GM21576 (cell line): ENCODE results near the gene AOC3.
"Not testable (repeated sequence)": the region's sequence is repeated elsewhere in the genome, so short reads cannot be mapped to it uniquely, and the experiment has no call there.

Experiments used
- ATAC-seq: cut with Tn5 transposase; IDR thresholded peaks from one replicate; pipeline ENCODE4 v1.9.1; 2021; ENCODE audit warnings: mild to moderate bottlenecking, moderate library complexity; ENCODE audit not compliant: unreplicated experiment

The AOC3 gene

GRCh38 chr17:42866216-42866615, 15.2 kb downstream of the AOC3 start:
- no peak for ATAC-seq

DNA sequence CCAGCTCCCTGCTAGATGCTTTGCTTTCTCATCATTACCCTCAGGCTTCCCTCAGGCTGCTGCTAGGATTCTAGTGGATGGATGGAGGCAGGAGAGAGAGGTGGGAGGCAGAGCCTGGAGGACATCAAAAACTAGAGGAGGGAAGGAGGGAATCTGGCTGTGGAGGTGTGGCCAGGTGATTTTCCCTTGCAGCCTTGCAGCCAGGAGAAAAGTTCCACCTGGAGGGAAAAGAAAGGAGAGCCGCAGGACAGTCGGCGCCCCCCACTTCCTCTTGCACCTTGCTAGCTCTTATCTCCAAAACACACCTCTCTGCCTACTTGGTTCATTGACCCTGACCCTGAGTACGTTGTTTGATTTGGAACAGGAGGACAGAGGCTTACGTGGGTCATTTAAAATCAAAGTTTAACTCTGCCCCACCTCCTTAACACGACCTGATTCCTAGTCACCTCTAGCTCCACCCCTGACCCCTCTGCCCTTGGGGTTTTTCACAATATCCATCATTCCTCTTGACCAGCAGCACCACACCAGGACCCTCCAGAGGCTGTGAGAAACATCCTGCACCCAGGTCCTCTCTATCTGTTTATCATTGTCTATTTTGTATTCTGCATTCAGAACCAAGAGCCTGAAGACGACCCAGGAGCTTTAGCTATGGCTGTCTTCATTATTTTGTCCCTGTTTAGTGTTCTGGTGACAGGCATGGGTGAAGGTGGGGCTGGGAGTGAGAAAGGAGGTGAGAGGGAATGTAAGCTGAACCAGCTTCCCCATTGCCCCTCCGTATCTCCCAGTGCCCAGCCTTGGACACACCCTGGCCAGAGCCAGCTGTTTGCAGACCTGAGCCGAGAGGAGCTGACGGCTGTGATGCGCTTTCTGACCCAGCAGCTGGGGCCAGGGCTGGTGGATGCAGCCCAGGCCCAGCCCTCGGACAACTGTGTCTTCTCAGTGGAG, 15.9 kb downstream of the AOC3 start:
- ATAC-seq = no peak

GRCh38 chr17:42867694-42868261, 16.8 kb downstream of the AOC3 start:
- ATAC-seq = not testable (repeated sequence)

DNA sequence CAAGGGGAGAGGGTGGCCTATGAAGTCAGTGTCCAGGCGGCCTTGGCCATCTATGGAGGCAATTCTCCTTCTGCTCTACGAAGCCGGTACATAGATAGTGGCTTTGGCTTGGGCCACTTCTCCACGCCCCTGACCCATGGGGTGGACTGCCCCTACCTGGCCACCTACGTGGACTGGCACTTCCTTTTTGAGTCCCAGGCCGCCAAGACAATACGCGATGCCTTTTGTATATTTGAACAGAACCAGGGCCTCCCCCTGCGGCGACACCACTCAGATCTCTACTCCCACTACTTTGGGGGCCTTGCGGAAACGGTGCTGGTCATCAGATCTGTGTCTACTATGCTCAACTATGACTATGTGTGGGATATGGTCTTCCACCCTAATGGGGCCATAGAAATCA, 17.3 kb downstream of the AOC3 start:
- ATAC-seq = no peak

GRCh38 chr17:42871647-42872046, 20.6 kb downstream of the AOC3 start:
- no peak for ATAC-seq

- ATAC-seq = no peak
Measured at GRCh38 chr17:42872251-42872965, 21.4 kb downstream of the AOC3 start.

DNA sequence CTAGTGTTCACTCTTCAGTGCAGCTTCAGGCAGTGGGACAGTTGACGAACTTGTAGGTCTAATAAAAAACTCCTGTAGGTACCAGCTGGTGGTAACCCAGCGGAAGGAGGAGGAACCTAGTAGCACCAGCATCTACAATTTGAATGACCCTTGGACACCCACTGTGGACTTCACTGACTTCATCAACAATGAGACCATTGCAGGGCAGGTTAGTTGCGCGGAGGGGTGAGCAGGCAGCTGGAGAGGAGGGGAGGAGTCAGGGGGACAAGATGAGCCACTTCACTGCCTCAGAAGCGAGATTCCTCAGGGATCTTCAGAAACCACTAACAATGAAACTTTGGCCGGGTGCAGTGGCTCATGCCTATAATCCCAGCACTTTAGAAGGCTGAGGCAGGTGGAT, 22.3 kb downstream of the AOC3 start:
- ATAC-seq = no peak

- not testable (repeated sequence) for ATAC-seq
Measured at GRCh38 chr17:42873932-42874695, 23.1 kb downstream of the AOC3 start.

- ATAC-seq = no peak
Measured at GRCh38 chr17:42877037-42877436, 26.0 kb downstream of the AOC3 start.

DNA sequence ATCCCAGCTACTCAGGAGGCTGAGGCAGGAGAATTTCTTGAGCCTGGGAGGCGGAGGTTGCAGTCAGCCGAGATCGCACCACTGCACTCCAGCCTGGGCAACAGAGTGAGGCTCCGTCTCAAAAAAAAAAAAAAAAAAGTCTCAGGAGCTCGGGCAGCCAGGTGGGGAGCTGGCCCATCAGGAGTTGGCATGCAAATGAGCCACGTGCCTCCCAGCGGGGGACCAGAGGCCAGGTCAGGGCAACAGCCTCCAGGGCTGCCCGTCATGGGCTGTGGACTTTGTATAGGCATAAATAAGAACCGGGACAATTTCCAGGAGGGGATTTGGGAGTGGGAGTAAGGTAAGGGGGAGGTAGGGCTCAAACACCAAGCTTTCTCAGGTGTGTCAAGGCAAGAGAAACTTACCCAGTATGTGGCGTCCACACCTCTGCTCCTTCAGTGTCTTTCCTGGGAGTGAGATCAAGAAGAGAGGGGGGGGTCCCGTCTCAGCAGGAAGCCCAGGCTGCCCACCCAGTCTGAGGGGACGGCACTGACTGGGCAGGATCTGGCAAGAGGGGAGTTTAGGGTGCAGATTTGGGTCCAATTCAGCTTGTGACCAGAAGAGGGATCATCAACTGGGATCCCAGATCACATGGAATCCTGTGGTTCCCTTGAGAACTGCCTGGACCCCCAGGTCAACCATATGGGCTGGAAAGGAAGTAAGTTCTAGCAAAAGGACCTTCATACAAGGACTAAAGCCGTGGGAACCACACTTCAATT, 27.3 kb downstream of the AOC3 start:
- ATAC-seq = no peak

DNA sequence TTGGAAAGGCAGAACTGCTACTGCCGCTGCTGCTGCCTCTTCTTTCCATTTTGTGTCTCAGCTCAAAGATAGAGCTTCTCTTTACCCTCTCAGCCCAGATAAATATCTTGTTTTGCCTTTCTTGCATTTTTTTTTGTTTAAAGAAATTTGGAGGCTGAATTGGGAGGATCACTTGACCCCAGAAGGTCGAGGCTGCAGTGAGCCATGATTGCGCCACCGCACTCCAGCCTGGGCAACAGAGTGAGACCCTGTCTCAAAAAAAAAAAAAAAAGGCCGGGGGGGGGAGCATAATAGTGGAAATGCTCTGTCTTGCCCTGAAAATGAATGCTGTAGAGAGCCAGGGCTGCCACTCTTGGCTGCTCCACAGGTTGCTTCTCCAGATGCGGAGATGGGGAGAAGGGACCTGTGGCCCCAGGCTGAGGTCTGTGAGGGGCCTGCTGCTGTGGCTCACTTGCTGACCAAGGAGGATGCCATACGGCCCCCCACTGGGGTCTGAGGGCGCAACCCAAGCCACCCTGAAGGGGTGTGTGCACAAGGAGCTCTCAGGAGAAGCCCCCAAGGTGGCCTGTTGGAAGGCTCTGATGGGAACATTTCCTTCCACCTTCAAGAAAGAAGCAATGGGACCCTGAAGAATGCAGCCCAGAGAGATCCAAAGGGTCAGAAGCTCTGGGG, 28.1 kb downstream of the AOC3 start:
- ATAC-seq = no peak

DNA sequence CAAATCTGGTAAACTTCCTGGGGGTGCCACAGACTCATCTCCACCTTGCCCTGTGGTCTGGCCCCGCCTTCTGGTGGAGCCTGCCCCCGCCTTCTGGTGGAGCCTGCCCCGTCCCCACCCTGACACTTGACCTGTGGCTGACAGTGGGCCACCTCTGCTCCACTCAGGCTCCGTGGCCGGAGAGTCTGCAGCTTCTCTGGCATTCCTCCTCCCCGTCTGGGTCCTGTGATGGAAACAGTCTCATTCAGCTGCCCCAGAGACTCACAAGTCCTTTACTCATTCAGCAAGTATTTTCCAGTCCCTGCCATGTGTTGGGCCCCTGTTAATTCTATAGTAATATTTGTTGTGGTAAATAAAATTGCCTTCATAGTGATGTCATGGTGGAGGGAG, 28.6 kb downstream of the AOC3 start:
- no peak for ATAC-seq

- no peak for ATAC-seq
Measured at GRCh38 chr17:42880776-42881310, 29.8 kb downstream of the AOC3 start.

DNA sequence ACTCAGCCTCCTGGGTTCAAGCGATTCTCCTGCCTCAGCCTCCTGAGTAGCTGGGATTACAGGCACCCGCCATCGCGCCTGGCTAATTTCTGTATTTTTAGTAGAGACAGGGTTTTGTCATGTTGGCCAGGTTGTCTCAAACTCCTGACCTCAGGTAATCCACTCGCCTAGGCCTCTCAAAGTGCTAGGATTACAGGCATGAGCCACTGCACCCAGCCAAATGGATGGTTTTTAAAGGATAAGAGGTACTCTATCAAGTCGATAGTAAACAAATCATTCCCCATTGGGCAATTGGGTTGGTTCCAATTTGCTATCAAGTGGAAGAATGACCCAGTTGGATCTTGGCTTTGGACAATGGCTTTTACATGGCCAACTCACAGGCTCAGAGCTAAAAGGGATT, 30.7 kb downstream of the AOC3 start:
- not testable (repeated sequence) for ATAC-seq

GRCh38 chr17:42882166-42882565, 31.2 kb downstream of the AOC3 start:
- ATAC-seq = no peak

GRCh38 chr17:42883802-42884558, 33.0 kb downstream of the AOC3 start:
- ATAC-seq = no peak

DNA sequence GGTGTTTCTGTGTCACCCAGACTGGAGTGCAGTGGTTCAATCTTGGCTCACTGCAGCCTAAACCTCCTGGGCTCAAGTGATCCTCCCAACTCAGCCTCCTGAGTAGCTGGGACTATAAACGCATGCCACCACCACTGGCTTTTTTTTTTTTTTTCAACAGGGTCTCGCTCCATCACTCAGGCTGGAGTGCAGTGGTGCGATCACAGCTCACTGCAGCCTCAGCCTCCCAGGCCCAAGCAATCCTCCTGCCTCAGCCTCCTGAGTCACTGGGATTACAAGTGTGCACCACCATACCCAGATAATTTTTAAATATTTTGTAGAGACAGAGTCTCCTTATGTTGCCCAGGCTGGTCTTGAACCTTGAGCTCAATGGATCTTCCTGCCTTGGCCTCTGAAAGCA, 34.8 kb downstream of the AOC3 start:
- ATAC-seq = not testable (repeated sequence)

DNA sequence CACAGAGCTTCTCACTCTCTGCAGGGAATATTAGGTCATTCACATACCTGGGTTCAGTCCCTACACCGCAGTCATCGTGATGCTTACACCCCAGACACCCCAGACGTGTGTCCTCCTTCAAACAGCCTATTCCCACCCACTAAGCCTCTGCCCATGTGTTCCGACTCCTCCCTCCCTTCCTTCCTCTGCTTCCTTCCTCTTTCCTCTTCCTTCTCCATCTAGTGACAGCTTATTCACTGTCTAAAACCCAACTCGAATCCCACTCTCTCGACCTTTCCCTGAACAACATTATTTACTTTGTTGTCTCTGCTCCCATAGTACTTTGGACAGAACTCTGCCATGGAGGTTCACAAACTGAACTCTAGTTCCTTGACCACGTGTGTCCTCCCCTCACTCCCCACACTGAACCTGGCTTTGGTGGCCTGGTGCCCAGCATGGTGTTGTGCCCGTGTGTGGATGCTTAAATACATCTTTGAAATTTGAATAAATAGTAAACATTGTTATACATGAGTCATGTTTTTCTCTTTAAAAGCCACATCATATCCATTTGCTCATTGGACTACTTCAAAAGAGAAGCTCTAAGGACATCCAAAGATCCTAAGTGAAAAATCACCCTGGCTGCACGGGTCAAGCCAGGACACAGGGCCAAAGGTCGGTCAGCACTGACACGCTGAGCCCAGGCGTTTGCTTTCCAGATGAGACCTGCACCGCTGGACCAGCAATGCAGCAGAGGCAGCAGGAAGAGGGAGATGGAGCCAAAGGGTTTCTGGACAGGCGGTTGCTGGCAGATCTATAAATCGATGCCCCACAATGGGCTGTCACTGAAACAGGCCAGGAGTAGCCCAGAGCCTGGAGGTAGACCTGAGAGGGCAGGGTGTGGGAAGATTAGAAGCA, 35.5 kb downstream of the AOC3 start:
- ATAC-seq = no peak
